Activated CD8-positive, alpha-beta memory T cell treated with anti-CD3 and anti-CD28 coated beads, Interleukin-2, amount 50 U/mL, for 1 hour (primary cell): ENCODE results near the gene MALRD1.

Experiments used
- DNase-seq: peaks from one replicate; pipeline ENCODE4 v3.0.0-alpha.2; 2020; ENCODE audit errors: extremely low read depth

Gene MALRD1

DNA sequence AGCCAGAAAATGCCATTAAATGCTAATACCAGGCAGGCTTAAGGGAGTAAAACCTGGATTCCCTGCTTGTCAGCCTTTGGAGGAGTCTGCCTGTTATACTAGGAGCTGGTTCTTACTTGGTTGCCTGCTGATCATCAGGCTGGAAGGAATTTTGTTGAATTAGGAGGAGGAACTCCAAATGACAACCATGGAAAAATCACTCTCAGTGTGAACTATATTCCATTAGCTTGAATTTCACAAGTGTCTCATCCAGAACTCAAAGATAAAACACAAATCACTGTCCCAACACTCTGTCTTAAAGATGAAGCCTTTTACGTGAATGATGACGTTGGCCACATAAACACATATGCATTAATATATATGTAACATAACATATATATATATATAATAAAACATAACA is 528.8 kb downstream of the MALRD1 start:
- no peak for DNase-seq

DNA sequence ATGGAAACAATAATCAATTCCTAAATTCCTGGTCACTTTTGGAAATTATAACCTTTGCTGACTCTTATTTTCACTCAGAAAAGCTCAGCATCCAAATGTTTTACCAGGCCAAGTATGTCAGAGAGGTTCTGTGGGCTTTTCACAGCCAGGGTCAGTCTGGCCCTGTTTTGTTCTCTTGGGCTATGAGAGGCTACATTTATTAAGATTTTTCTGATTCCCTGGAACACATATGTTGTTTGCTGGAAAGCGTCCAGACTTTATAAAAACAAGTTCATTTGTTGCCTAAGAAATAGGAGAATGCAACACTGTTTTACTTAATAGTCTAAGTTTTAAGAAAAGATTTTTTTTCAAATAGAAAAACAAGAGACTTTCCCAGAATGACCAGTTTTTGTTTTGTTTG is 529.2 kb downstream of the MALRD1 start:
- no peak for DNase-seq

DNA sequence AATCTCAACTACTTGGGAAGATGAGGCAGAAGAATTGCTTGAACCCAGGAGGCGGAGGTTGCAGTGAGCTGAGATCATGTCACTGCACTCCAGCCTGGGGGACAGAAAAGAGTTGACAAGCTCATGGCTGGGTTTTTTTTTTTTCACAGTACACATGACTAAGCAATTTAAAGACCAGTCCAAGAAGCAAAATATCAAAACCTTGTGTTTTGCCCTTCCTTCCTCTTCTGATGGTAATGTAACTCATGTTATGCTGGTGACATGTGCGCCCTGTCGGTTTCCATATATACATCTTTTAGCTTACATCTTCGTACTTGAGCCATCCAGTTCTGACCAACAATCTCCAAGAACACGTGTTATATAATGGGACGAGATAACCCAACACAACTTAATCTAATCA is 530.0 kb downstream of the MALRD1 start:
- DNase-seq, result no peak

DNA sequence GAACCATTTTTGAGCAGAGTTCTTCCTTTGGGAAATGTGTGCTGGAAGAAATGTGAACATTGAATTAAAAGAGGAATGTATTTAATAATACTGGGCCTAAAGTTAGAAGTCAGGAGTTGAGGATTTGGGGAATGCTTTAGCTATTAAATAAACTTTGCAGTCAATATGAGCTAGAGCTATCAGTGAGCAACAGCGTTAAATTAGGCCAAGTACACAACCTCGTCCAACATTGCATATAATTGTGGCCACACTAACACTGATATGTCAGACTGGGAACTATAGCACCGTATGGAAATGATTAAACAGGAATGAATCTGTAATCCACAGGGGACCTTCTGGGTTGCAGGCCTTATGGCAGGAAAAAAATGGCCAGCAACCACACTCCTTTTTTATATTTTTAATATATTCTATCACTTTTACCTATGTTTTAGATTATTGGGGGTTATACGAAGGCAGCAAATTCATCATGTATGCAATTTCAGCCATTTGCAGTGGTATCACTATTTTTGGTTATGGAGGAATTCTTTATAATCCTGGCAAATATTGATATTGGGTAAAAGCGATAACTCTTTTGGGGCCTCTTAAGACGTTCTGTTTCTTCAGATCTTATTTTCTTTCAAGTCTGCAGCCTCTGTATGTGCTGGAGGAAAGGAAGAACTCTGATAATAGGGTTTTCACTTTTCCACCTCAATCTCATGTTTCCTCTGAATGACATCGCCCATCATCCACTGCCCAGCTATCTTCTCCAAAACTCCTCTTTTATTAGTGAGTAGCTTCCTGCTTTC is 531.4 kb downstream of the MALRD1 start:
- DNase-seq, result no peak

DNA sequence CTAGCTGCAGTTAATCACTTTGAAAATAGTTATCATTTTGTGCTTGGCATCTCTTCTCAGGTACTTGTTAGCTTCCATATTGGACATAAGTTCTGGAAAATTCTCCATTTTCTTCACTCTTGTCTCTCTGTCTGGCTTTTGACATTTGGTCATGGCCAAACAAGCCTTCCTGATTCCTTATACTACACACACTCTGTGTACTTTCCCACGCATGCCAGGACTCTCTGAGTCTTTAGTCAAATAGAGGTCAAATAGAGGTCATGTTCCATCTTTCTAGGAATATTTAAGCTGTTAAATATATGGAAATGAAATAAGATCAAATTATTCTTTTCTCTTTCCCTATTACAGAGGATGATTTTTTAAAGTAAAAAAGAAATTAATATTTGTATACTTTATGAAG is 532.1 kb downstream of the MALRD1 start:
- no peak for DNase-seq

DNA sequence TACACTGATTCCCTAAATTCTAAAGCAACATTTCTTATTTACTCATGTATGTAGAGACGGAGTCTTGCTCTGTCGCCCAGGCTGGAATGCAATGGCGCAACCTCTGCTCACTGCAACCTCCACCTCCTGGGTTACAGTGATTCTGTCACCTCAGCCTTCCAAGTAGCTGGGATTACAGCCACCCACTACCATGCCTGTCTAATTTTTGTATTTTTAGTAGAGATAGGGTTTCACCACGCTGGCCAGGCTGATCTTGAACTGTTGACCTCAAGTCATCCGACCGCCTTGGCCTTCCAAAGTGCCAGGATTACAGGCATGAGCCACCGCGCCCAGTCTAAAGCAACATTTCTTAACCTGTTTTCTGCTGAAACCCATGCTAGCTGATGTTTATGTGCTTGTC is 540.0 kb downstream of the MALRD1 start:
- DNase-seq, result no peak

DNA sequence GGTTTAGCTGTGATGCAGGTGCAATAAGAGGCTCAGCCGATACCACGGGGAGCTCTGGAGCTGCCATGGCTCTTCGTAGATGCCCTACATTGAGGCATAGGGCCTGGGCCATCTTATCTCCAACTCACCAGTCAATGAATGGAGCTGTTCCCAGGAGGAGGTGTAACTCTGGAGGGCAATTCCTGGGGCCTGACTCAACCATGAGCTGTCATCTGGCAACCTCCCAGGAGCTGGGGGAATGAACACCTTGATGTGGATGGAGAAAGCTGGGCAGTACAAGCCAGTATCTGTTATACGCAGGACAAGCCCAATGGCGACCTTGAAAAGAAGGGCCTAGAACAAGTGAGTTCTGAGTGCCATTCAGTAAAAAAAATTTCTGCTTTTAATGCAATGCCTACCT is 543.7 kb downstream of the MALRD1 start:
- DNase-seq, result no peak

DNA sequence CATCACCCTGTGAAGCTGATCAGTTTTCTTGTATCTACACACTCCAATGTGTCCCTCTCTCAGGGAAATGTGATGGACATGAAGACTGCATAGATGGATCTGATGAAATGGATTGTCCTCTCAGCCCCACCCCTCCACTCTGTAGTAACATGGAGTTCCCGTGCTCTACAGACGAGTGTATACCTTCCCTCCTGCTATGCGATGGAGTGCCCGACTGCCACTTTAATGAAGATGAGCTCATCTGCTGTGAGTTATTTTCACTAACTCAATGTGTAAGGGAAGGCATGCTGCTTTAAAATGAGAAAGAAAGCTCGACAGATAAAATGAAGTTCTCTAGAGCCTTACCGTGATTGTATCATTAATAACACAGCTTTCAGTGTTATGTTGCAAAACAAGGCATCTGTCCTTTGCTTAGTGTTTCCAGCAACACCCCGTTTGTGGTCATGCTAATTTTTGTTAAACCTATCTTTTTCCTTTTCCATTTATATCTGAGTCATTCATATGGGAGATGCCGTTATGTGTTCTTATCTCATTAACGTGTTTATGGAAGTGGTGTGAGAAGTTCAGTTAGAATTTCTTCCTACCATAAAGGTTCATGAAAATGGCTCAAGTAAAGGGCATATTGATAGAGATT is 546.7 kb downstream of the MALRD1 start:
- no peak for DNase-seq

DNA sequence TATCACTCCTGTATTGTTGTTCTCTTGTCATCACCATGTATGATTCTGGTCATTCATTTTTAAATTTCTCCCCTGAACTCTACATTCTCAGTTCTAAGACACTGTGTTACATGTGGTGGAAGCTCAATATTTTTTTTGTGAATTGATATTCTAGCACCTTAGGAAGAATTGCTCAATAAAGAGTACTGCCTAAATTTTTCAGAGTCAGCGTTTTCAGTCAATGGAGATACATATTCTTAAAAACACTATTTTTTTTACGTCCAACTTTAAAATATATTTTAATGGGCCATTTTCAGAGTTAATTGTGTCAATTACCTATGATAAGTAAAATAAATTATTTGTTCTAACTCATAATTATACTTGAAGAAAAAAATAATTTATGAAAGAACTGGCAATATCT is 557.2 kb downstream of the MALRD1 start:
- no peak for DNase-seq

DNA sequence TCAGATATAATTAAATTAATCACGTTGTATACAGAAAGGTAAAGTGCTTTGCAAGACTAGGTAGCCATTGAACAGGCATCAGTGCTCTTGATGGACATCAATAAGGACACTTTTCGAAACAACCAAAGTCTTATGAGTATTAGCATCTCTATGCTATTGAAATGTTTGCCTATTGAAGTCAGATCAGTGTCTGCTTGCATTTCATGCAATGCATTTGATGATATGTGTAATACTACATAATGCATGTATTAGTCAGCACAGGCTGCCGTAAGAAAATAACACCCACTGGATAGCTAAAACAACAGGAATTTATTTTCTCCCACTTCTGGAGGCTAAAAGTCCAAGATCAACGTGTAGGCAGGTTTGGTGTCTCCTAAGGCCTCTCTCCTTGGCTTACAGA is 558.4 kb downstream of the MALRD1 start:
- no peak for DNase-seq

DNA sequence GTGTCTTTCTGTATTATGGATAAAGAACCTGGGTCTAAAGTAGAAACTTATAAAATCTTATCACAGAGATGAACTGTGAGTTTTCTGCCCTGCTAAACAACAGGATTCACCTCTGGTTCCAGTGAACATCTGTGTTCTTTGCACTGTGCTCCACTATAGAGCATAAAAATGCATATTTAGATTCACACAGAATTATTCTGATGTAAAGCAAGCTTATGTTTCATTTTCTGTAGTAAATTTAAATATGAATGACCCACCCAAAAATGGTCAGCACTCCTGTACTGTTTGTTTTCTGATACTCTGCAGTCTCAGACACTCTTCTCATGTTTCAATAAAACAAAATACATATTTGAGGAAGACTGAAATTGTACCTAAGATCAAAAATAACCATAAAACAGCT is 563.2 kb downstream of the MALRD1 start:
- DNase-seq, result no peak

DNA sequence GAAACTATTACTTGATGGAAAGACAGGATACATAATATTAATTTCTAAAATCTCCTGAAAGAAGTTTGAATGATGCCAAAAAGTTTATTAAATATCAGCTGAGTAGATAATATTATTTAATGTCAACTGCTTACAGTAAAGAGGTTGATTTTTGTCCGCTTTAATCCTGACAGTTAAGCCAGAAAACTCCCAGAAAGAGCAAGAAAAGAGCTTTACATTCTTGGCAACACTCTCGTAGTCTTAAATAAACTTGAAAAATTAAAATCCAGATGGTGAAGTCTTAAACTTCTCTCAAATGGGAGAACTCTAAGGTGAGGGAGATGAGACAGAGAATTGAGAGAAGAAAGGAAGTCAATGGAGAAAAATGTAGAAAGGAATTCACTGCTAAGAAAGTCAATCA is 568.4 kb downstream of the MALRD1 start:
- DNase-seq, result no peak

DNA sequence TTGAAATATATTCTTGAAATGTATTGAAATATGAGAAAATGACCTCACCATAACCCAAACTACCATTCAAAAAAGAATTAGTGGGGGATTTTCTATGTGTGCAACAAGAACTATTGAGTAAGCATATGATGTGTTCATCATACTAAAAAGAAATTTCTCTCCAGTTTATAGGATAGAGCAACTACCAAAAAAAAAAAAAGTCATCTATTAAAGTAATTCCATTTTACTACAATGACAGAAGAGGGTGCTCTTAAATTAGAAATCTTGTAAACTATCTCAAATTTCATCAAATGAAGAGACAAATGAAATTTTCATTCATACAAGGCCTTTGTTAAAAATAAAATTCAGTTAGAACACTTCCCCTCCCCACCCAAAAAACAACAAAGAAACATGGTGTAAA is 572.2 kb downstream of the MALRD1 start:
- no peak for DNase-seq

DNA sequence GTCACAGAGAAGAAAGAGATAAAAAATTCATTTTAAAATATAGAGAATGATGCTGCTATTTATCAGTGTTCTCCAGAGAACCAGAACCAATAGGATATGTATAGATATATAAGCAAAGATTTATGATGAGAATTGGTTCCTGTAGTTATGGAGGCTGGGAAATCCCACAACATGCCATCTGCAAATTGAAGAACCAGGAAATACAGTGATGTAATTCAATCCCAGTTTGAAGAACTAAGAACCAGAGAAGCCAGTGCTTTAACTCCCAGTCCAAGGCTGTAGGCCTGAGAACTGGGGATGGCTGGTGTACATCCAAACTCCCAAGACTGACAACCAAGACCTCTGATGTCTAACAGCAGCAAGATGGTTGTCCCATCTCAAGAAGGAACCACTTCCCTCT is 574.7 kb downstream of the MALRD1 start:
- DNase-seq, result no peak

DNA sequence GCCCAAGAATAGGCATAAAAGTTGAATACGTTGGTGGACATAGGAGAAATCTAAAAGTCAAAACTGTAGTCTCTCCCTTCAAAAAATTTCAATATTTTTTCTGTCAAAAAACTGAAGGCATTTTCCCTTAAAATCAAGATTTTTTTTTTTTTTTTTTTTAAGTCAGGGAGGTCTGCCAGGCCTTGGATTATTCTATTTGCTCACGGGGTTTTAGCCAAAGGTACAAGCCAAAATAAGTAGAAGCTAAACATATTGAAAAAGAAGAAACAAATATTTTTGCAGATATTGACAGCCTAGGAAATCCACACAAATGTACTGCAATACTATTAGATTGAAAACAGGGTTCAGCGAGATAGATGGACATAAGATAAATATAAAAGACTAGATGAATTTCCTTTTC is 577.6 kb downstream of the MALRD1 start:
- no peak for DNase-seq

DNA sequence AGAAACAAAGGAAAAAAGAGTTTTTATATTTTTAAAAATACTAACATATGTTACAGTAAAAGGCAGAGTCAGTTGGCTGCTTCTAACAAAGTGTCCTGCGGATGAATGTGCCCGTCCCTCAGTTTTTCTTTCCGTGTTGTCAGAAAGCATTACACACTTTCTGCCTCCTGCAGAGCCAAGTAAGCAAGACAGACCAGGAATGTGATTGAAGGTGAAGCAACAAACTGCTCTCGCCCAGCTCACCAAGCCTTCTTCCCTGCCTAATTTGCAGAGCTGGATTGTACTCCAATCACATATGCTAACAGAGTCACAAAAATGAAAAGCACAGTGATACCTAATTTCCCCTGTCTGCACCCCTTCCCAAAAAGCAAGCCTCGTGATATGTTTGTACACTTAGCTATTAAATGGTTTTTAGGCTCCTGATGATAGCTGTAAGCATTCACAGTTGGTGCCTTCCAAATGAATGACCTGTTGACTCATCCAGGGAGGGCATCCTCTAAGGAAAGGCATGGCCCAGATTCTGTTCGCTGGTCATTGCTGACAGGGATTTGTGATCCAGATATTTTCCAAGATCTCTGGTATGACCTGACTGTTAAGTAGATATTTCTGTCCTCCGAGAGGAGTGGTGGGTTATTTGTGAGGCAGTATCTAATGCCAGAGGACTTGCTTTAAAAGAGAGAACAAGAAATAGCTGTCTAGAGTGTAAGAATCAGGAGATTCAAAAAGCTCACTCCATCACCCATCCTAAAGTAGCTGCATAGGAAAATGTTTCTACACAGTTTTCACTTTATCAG is 580.4 kb downstream of the MALRD1 start:
- no peak for DNase-seq

DNA sequence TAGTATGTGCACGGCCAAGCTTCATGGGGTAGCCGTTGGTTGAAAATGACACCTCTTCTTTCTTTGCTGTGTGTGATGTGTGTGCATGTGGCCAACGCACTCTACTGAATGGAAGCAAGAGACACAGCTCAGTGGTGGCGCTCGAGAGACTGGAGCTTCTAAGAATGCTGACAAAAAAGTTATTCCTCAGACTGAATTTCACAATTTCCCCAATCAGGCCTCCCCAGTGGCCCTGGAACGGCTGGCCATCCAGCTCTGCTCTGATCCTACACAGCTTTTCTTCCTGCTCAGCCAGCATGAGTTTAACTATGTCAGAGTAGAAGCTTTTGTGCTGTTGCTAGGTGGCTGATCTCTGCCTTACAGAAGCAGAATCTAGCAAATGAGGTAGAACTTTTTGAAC is 581.0 kb downstream of the MALRD1 start:
- DNase-seq, result no peak

DNA sequence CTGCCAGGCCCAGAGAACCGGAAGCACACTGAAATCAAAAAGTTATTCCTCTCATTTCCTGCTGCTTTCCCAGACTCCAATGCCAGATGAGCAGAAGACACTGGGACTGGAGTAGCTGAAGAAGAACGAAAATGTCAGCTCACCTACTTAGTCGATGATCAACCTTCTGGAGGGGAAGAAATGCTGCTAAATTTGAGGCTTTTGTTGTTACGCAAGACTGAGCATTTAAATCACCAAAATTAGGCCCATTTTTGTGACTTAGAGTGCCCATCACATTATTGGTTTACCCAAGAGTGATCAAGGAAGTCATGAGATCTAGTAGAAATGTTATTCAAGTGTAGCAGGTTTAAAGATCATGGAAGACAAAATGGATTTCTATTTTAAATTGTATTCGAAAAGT is 585.6 kb downstream of the MALRD1 start:
- DNase-seq, result no peak

DNA sequence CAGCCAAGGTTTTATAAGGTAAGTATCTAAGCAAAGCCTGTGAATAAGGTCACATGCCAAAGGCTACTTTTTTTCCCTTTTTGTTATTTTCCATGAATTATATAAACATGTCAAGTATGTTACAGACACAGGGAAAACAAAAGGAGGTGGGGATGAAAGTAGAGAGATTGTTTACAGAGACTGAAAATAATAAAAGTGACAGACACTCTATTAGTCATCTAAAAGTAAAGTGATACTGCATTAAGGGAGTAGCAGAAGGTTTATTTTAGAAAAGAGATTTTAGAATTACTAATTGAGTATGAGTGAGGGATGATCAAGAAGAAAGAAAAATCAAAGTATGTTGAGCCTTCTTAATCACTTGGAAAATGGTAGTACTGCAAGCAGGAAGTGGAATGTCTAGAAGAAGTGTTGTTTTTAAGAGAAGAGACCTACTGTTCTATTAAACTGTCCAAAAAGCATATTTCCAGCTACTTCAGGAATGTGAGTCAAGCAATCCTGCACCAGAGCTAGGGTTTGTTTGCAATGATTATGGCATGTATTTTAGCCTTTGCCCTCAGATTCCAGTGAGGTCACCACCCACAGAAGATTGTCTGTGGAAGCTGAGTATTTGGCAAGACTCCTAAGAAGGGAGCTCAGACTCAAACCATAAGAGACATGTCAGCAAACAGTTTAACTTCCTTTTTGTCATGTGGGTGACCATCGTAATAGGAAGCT is 589.7 kb downstream of the MALRD1 start:
- no peak for DNase-seq

DNA sequence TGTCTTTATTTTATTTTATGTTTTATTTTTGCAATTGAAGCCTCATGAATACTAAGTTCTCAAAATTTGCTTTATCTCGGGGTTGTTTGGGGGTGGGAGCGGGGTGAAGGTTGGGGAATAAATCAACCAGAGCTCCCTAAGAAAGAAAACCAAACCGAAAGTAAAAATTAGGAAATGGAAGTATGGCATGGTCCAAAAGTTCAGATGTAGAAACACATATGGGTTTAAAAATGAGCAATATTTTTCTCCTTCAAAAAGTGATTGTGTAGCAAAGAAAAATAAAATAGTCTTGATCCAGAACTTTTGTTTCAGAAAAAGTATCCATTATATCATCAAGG is 590.3 kb downstream of the MALRD1 start:
- DNase-seq, result no peak

DNA sequence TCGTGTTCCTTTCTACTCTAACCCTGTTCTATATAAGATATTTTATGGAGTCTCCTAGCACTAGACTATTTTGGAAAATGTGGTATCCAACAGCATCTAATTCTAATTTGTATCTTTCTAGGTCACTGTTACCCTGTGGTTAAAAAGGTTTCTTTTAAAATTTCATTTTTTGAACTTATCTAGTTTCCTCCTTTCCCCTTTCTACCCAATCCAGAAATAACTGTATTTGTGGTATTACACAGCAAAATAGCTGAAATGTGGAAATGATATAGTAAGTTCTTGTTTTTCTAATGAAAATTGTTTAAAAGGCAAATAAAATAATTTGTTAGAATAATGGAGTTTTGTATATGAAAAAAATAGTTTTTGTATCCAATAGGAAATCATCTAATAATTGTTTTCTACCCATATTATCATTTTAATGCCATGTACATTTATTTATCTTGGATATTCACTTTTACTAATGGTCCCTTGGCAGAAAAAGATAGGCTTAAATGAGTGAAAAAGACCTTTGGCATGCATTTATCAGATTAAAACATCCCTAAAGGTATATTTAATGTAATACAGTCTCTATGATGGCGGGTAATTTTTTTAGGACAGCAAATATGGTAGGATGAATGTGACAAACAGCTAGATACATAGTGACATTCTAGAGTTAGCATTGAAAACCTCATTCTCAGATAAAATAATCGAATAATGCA is 592.1 kb downstream of the MALRD1 start:
- no peak for DNase-seq

DNA sequence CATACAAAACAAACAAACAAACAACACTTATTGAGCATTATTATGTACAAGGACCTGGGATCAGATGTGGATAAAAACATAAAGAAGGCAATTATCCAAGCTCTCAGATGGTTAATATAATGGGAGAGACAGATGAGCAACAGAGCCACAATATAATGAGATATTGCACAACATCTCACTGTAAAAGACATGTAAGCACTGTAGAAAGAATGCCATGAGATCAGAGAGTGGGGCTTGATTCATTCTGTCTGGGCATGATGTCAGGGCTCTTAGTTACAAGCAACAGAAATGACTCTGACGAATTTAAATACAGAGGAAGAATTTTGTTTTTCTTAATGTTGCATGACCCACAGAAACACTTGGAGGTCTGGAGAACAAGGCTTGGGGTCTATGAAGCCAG is 602.9 kb downstream of the MALRD1 start:
- no peak for DNase-seq
